HEK293T (cell line): Measurements from ENCODE around the gene VIPR2.

Source experiments
- ELF4 ChIP-seq: fragments of 450-650 bp; IDR thresholded peaks from 2 replicates; pipeline ENCODE4 v1.6.1; 2017; ENCODE audit warnings: antibody characterized with exemption
- HDGF ChIP-seq: fragments of 450-650 bp; IDR thresholded peaks from 2 replicates; pipeline ENCODE4 v1.6.1; 2017; ENCODE audit warnings: antibody characterized with exemption, borderline replicate concordance
- L3MBTL2 ChIP-seq: fragments of 450-650 bp; conservative IDR thresholded peaks from 2 replicates; pipeline ENCODE4 v1.6.1; 2016; ENCODE audit warnings: mild to moderate bottlenecking
- LEF1 ChIP-seq: fragments of 450-650 bp; IDR thresholded peaks from 2 replicates; pipeline ENCODE4 v1.6.1; 2017; ENCODE audit warnings: mild to moderate bottlenecking, borderline replicate concordance
- NFRKB ChIP-seq: fragments of 450-650 bp; IDR thresholded peaks from 2 replicates; pipeline ENCODE4 v1.6.1; 2016; ENCODE audit warnings: mild to moderate bottlenecking, moderate library complexity
- SP1 ChIP-seq: fragments of 450-650 bp; IDR thresholded peaks from 2 replicates; pipeline ENCODE4 v1.6.1; 2017
- SUZ12 ChIP-seq: fragments of 450-650 bp; IDR thresholded peaks from 2 replicates; pipeline ENCODE4 v1.6.1; 2016; ENCODE audit warnings: mild to moderate bottlenecking
- TARDBP ChIP-seq: fragments of 450-650 bp; IDR thresholded peaks from 2 replicates; pipeline ENCODE4 v1.6.1; 2016

GRCh38 chr7:159188011-159188410, 43.3 kb upstream of the VIPR2 start:
- TF ChIP-seq SUZ12: no peak
- no peak for TF ChIP-seq HDGF
- no peak for TF ChIP-seq SP1
- no peak for TF ChIP-seq ELF4
- no peak for TF ChIP-seq LEF1
- TF ChIP-seq NFRKB: no peak
- no peak for TF ChIP-seq L3MBTL2
- no peak for TF ChIP-seq TARDBP
